GM18499 (cell line): Measurements from ENCODE around the gene JAG1.

Experiments
- ATAC-seq: cut with Tn5 transposase; IDR thresholded peaks from one replicate; pipeline ENCODE4 v1.9.1; 2021; ENCODE audit warnings: moderate number of reproducible peaks; ENCODE audit not compliant: insufficient read depth, unreplicated experiment

JAG1 gene

GRCh38 chr20:10673842-10674683 lies at the start of gene JAG1:
Gene JAG1 (minus strand): TSS chr20:10673999. CDS start chr20:10673530, 469 bp downstream.
- peak; percentile 31 for ATAC-seq

DNA sequence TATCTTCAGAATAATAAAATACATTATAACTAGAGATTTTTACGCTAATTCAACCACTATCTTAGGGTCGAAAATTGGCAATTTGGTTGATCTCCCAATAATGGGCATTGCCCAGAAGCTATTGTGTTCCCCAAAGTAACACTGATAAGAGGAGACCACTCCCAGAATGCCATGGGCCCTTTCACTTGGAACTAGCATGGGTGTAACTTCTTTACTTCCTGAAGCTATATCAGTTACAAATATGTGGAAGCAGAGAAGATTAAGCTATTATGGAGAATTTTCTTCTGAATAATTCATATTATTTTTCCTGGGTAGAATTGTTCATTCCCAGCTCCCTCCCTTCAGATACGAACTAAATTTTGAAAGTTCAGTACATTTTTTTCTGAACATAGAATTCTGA lies 48.2 kb upstream of the JAG1 start:
- no peak for ATAC-seq

DNA sequence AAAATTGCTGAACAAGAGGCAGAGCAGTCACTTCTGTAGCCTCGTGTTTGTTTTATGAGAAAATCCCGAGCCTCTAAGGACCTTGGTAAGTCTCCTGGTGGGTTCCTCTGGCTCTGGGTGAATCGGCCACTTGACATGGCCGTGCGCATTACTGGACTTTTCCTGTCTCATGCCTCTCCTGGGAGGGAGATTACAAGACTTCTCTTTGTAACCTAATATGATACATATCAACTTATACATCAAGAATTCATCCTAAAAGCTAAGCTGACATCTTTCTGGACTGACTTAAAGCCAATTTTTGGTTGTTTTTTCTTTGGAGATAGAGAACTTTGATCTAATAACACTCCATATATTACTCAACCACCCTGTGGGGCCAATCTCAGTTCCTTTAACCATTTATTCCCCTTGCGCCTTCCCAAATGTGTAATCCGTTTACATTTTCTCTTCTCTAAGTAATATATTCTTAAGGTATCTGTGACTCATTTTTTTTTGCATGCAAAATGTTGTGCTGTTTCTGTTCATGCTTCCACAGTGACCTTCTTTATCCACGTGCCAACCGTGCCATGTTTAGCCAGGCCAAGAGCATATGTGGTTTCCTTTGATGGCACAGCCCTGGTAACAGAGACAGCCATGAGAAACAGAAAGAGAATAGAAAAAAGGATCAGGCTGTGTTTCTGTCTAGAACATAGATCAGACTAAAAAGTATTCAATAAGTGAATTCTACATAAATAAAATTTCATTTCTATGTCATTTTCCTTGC lies 47.5 kb upstream of the JAG1 start:
- ATAC-seq: no peak

DNA sequence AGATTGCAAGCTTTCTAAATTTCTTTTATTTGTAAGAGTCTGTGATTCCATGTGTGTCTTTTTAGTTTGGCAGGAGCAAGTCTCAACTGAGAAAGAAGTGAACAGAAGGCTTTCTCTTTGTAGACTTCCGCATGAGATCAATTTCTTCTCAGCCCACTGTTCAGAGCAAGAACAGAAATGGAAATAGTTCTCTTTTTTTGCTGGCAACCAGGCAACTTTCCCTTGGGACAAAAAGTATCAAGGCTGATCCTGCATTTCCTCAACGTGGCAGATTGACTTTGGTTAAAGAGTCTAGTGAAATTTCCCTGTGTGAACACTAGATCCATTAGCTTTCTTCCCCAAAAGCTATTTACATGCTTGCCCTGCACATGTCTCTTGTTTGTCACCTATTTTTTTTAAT lies 46.8 kb upstream of the JAG1 start:
- ATAC-seq: no peak

DNA sequence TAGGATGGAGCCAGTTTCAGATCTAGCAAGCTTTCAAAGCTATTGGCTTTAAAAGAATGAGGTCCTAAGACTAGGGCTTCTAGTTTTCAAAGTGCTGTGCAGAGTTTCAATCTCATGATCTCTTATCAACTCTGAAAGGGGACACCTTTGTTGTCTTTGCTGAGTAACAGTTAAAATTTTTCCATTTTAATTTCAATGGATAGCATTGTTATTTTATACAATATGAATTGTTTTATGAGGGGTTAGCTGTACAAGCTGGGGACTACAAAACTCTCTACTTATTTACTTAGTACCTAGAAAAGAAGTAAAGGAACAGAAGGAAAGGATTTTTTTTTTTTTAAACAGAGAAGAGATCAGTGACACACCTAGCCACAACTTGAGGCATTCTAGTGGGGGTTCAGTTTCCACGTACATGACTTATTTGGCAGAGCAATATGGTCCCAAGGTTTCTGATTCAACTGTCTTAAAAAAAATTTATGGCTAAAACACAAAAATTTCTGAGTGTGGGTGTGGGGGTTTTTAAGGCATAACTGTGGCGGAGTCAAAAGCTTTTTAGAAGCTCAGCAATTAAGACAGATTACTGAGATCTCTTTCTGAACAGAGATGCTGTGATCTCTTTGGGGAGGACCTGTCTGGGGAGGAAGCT lies 46.1 kb upstream of the JAG1 start:
- no peak for ATAC-seq

DNA sequence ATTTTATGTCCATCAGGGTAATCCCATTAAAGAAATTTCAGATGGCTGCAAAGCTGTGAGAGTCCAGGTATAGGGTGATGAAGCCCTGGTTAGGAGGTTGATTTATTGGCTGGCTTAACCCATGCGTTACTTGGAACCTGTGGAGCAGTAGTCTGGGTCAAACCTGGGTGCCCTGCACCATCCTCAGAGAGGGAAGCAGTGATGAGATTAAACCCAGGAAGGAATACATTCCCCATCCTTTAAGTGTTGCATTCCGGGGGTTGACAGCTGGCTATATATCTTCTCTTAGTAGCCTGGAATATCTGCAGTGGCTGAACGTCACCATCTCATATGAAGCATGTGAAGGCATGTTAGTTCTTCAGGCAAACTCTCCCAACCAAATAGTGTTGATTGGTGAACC lies 44.9 kb upstream of the JAG1 start:
- ATAC-seq: no peak

DNA sequence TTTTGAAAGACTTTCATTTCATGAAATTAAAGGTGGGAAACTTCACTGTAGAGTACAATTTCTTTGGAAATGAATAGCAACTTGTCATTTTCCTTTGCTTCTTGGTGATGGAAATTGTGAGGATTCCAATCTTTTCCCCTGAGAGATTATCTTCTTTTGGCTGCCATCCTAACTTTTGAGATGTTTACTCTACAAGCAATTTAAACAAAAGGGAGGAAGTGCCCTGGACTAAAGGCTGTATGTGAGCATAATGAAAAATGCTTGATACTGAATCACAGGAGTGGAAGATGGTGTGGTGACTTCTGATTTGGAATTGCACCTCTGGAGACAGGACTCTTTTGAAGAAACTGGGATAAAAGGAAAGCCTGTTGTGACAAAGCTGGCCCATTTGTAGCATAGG lies 43.1 kb upstream of the JAG1 start:
- no peak for ATAC-seq

GRCh38 chr20:10715035-10715434 lies 41.2 kb upstream of the JAG1 start:
- no peak for ATAC-seq

GRCh38 chr20:10714236-10714975 lies 40.6 kb upstream of the JAG1 start:
- no peak for ATAC-seq

DNA sequence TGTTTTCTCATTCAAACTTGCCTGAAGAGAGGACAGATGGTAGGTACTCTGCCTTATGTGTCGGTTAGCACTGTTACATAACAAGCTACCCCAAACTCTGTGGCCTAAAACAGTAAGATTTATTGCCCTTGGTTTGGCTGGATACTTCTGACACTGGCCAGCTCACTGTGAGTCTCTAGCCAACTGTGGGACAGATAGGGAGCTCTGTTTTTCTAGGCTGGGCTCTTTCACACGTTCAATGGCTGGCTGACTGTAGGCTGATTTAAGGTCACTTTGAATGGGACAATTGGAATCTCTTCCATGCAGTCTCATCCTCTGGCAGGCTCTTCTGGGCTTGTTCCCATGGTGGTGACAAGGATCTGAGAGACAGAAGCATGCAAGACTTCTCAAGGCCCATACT lies 39.4 kb upstream of the JAG1 start:
- ATAC-seq: no peak

DNA sequence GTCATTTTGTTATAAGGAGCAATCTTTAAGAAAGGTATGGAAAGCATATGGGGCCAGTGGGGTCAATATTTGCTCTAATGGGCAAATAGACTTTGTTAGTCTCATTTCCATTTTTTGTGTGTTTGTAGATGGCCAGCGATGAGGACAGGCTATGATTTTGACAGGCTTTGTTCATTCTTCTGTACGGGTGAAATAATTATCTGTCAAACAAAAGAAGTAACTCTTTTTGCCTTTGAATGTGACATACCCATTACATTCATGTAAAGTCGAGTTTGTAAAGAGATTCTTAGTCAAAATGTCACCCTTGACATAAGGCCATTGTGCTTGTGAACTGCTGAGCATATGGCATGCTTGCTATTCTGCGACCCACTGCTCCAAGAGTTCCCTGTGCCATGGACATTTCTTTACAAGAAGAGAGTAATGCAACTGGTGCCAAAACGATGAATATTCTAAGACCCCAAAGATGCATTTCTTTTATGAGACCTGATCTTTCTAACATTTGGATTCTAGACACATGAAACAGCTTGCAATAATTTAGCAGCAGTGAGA lies 38.2 kb upstream of the JAG1 start:
- no peak for ATAC-seq

DNA sequence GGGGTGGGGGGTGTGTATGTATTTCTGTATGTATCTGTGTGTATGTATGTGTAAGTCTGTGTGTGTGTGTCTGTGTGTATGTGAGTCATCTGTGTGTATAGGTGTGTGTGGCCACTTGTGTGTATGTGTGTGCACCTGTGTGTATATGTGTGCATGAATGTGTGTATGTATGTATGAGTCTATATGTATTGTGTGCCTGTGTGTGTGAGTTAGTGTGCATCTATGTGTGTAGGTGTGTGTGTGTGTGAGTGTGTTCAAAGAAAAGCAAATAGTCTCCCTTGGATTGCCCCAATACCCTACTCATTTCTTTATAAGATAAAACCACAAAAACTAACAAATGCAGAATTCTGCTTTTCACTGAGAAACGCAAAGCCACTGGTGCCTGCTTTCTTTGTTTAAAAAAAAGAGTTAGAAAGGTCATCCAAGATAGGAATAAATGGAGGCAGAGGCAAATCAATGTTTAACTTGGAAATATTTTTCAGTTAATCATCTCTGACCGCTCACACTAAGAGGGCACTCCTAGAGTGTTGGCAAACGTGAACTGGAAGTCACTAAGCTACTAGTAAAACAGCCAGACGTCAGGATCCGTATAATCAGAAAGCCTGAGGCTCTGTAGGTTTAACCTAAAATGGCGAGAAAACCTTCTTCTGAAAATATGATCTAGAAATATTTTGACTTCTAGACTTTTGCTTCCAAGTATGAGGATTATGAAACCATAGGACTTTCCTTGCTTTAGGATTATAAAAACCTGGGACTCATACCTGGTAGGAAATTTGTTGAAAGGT lies 37.4 kb upstream of the JAG1 start:
- no peak for ATAC-seq

DNA sequence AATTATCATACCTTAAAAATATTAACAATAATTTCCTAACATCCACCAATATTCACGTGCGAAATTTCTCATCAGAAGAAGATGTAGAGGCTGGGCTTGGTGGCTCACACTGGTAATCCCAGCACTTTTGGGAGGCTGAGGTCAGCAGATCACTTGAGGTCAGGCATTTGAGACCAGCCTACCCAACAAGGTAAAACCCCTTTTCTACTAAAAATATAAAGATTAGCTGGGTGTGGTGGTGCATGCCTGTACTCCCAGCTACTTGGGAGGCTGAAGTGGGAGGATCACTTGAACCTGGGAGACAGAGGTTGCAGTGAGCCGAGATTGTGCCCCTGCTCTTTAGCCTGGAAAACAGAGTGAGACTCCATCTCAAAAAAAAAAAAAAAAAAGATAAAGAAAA lies 36.1 kb upstream of the JAG1 start:
- ATAC-seq: no peak

DNA sequence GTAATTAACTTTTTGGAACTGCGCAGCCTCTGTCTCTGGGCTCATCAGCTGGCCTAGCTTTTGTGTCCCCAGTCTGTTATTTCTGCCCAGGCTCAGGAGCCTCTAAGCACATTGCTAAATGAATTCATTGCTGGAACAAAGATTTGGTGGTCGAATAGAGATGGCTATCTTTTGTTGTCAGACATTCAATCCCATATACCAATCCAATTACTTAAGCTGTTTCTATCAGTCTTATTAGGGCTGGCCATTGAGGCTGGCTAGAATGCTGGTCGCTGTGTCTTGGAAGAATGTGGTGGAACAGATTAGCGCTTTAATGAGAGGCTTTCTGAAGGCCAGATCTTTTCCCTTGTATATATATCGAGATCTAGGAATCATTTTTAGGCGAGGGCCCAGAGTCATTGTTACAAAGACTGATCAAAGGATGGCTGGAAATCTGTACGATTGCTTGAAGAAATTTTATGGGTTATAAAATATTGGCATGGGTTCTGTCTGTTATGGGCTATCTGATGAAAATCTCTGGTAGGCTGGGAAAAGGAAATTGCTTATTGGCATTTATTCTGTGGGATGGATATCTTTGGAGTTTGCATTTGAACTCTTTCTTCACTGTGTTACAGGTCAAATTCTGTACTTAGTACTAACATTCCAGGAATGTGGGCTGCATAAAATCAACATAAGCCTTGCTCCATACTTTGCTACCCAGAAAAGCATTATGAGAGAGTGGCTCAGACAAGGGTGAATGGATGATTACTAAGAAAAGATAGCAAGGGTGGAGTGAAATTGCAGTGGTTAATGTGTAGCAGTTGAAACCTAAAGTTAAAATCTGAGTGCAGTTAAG lies 34.8 kb upstream of the JAG1 start:
- no peak for ATAC-seq

- no peak for ATAC-seq
Observed at GRCh38 chr20:10707791-10708190, 34.0 kb upstream of the JAG1 start.

- no peak for ATAC-seq
Observed at GRCh38 chr20:10707068-10707467, 33.3 kb upstream of the JAG1 start.

DNA sequence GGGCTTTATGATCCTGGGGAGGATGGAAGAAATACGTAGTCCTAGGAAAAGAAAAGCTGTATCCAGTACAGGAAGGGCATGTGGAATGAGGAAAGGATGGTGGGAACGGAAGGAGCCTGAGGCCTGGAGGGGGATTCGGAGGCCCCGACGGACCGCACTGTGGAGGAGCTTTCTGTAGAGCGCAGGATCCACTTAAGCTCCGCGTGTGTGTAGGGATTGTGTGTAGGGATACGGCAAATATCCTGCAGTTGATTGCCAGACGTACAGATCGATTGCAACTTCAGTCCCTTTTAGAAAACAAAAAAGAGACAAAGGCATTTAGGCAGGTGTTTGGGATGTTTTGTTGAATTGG lies 32.6 kb upstream of the JAG1 start:
- no peak for ATAC-seq

GRCh38 chr20:10705801-10706459 lies 32.1 kb upstream of the JAG1 start:
- no peak for ATAC-seq
